Measurements from ENCODE around the gene ARID3B.

DNA sequence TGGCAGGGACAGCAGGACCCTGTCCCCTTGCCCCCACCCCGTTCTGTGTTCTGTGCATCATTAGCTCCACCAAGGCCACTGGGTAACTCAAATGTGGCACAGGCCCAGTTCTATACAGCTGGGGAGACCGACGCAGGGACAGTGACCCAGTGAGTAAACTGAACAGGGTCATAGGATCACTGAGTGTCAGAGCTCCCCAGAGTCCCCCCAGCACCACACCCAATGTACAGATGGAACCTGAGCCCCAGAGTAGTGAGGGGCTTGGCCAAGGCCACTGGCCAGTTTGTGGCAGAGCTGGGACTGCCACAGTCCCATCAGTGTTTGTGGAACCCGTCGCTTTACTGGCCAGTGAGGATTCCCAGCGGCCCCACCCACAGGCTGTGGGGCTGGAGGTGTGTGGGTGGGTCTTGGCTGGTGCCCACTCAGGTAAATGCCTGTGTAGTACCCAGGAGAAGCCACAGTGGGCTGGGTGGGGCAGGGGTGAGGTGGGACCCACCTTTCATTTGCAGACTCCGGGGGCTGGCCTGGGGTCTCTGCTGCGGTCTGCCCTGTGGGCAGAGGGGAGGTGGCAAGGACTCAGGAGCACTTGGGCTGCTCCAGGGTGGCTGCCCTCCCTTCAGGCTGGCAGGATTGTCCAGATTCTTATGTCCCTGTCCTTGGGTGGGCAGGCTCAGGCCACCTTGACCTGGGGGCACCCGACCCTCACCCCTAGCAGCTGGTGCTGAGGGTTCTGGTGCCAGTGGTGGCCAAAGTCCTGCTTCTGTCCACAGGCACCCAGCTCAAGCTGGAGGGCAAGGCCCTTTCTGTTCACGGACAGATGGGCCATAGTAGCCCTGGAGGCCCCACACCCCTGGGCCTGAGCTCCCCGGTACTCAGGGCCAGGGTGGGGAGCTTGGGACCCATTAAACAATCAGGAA is 63.0 kb downstream of the ARID3B start:
- TF ChIP-seq POLR2AphosphoS5 (IDR thresholded peaks at IDR 0.05; ENCODE audit: low read depth, low read length) (no peak), TAF1 (IDR thresholded peaks at IDR 0.05; ENCODE audit: borderline replicate concordance, insufficient read depth, low read length) (no peak), SIN3A (IDR thresholded peaks at IDR 0.05; ENCODE audit: borderline replicate concordance, insufficient read depth, low read length) (no peak)
